Measurements from ENCODE around the gene CTDSP2. TPM values are rescaled to one million over a fixed set of nuclear protein-coding genes. Genes with fewer than 3 reads are reported as not detected.
"Not testable (repeated sequence)": the region's sequence is repeated elsewhere in the genome, so short reads cannot be mapped to it uniquely, and the experiment has no call there.

CTDSP2 gene
- total and polyA plus RNA-seq, 7 donors: 13.9 to 91.8 (median 71.3) TPM

GRCh38 chr12:57852620-57853500 is 6.3 kb upstream of the CTDSP2 start:
- DNase-seq (peak; percentile 53 to 81), ATAC-seq (peak; percentile 77 to 85 (median 82))
- Histone ChIP-seq H3K36me3 (ENCODE audit: insufficient read depth in 1 of 2, low read depth in 1 of 2) (no peaks in the 10 kb centered on the region), H3K9me3 (no peaks in the 10 kb centered on the region), H3K27ac (peak overlapping the region; percentile 100), H3K4me1 (peaks cover 46% of the 10 kb centered on the region), H3K27me3 (ENCODE audit: insufficient read depth in 3 of 3, low read length in 2 of 3) (no peaks in the 10 kb centered on the region), H3K4me3 (peak overlapping the region; percentile 65)
- TF ChIP-seq CTCF (IDR thresholded peaks at IDR 0.05): peak; percentile 19
- intact Hi-C loops (cut with DNase I): no loop called here
- 14 to 18% (median 14%) methylated on average over 35 to 38 of the region's 38 CpGs for WGBS, 3 donors

- TF ChIP-seq CTCF (IDR thresholded peaks at IDR 0.05): no peak
- peak; percentile 77 to 87 (median 81) for ATAC-seq
- peaks cover 52% of the 10 kb centered on the region for H3K4me1 ChIP-seq
- no peaks in the 10 kb centered on the region for H3K9me3 ChIP-seq
- DNase-seq: peak in 1 of 2 donors; percentile 84
- intact Hi-C loops (cut with DNase I): no loop called here
- H3K4me3 ChIP-seq: peak overlapping the region; percentile 65
- WGBS, 3 donors: 11 to 20% (median 14%) methylated on average over 11 of the region's 11 CpGs
- no peaks in the 10 kb centered on the region for H3K27me3 ChIP-seq (ENCODE audit: insufficient read depth in 3 of 3, low read length in 2 of 3)
- peak overlapping the region; percentile 100 for H3K27ac ChIP-seq
- no peaks in the 10 kb centered on the region for H3K36me3 ChIP-seq (ENCODE audit: insufficient read depth in 1 of 2, low read depth in 1 of 2)
Measured at GRCh38 chr12:57852200-57852599, 5.7 kb upstream of the CTDSP2 start.

GRCh38 chr12:57851552-57851951 is 5.0 kb upstream of the CTDSP2 start:
- intact Hi-C loops (cut with DNase I): no loop called here
- H3K4me3 ChIP-seq: peak overlapping the region; percentile 5
- no peaks in the 10 kb centered on the region for H3K27me3 ChIP-seq (ENCODE audit: insufficient read depth in 3 of 3, low read length in 2 of 3)
- DNase-seq: no peak
- no peaks in the 10 kb centered on the region for H3K9me3 ChIP-seq
- TF ChIP-seq CTCF (IDR thresholded peaks at IDR 0.05): no peak
- peaks cover 54% of the 10 kb centered on the region for H3K4me1 ChIP-seq
- WGBS, 3 donors: 64 to 83% (median 65%) methylated on average over 1 of the region's 1 CpG
- H3K36me3 ChIP-seq (ENCODE audit: insufficient read depth in 1 of 2, low read depth in 1 of 2): no peaks in the 10 kb centered on the region
- ATAC-seq: no peak
- H3K27ac ChIP-seq: peak overlapping the region; percentile 100

GRCh38 chr12:57850854-57851430 is 4.4 kb upstream of the CTDSP2 start:
- H3K36me3 ChIP-seq (ENCODE audit: insufficient read depth in 1 of 2, low read depth in 1 of 2): no peaks in the 10 kb centered on the region
- no peak for DNase-seq
- H3K4me1 ChIP-seq: peaks cover 54% of the 10 kb centered on the region
- no peak for ATAC-seq
- no peak overlapping the region for H3K4me3 ChIP-seq
- no peak for TF ChIP-seq CTCF (IDR thresholded peaks at IDR 0.05)
- no peaks in the 10 kb centered on the region for H3K9me3 ChIP-seq
- intact Hi-C loops (cut with DNase I): no loop called here
- 29 to 48% (median 34%) methylated on average over 6 of the region's 6 CpGs for WGBS, 3 donors
- no peaks in the 10 kb centered on the region for H3K27me3 ChIP-seq (ENCODE audit: insufficient read depth in 3 of 3, low read length in 2 of 3)
- peak overlapping the region; percentile 100 for H3K27ac ChIP-seq

- DNase-seq; H3K27me3 ChIP-seq (ENCODE audit: insufficient read depth in 3 of 3, low read length in 2 of 3); H3K36me3 ChIP-seq (ENCODE audit: insufficient read depth in 1 of 2, low read depth in 1 of 2); H3K4me3 ChIP-seq; H3K9me3 ChIP-seq; intact Hi-C loops (cut with DNase I); ATAC-seq: not testable (repeated sequence)
- 25 to 45% (median 34%) methylated on average over 3 of the region's 3 CpGs for WGBS, 3 donors
- Histone ChIP-seq H3K4me1 (peaks cover 51% of the 10 kb centered on the region), H3K27ac (peak overlapping the region; percentile 100)
Measured at GRCh38 chr12:57849447-57849846, 2.9 kb upstream of the CTDSP2 start.

Data from psoas muscle (tissue), 8 donors.